Left ventricle myocardium superior (tissue), 1 donor: Measurements from ENCODE around the gene FUT9. TPM values are rescaled to one million over a fixed set of nuclear protein-coding genes. Genes with fewer than 3 reads are reported as not detected.
"Not testable (repeated sequence)": the region's sequence is repeated elsewhere in the genome, so short reads cannot be mapped to it uniquely, and the experiment has no call there.

ENCODE experiments used
- ATAC-seq: fragments of 200-7000 bp; cut with Tn5 transposase; one replicate; pipeline ENCODE4 v1.9.1; 2020; ENCODE audit warnings: mild to moderate bottlenecking, moderate library complexity
- DNase-seq: peaks from one replicate; pipeline ENCODE4 v3.0.0-alpha.2; 2020
- intact Hi-C: fragments of 100-400 bp; cut with micrococcal nuclease; formaldehyde crosslinking; loops from one replicate; pipeline ENCODE4 v1.11.0; 2022
- total RNA-seq: library from RNA; stranded (reverse); fragmentation: NEBNext Ultra II Directional; extraction: Animal tissue kit (Norgen Biotek cat#: 25700); gene quantifications from one replicate; pipeline ENCODE4 v1.2.1, GENCODE V29; 2021
- donor health status: DM: no; HTN: yes; CAD: no; lungs with severe emphysema.

The FUT9 gene
- total RNA-seq, 1 donor from 2014 or later, result not detected

DNA sequence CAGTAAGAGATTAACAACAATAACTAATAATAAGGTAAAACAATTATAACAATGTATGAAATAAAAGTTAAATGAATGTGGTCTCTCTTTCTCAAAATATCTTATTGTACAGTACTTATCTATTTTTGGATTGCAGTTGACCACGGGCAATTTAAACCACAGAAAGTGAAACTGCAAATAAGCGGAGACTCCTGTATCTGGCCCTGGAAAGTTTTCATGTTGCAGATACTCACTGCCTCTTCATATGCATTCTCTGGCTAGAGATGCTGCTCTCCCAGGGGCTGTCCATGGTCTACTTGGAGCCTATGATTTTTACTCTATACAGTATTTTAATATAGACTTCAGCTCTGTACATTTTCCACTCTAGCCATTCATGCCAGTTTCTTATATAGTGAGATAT is 230.8 kb downstream of the FUT9 start:
- DNase-seq (no peak), ATAC-seq (no peak)
- intact Hi-C loops, result no loop called here

DNA sequence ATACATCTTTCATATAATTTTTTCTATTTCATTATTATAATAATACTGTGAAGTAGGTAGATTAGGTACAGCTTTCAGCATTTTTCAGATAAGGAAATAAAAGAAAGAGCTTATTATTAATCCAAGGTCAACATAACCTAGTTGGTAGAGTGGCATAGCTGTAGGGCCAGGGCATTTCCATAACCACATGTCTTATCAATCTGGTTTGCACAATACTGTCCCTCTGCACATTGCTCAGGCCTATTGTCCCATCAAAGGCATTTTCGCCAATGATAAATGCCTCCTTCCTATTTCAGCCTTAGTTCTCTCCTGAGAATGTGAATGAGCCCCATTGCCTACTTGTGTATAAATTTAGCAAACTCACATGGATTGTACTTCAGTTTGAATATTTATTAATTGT is 234.0 kb downstream of the FUT9 start:
- DNase-seq (no peak), ATAC-seq (no peak)
- intact Hi-C loops, result no loop called here

DNA sequence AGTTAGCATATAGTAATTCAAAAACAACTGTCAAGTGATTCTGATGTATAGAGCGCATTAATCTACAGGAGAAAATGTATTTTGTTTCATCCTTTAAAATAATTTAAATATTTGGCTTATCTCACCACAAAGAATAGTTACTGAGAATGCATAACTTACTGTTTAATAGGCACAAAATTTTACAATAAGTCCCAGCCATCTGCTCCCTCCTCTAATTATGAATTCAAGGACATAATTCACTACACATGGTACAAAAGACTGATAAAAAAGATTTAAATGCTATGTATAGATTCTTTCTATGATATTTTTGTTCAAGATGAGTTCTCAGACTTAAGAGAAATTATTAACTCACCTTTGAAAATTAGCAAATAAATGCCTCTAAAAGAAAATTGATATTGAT is 242.0 kb downstream of the FUT9 start:
- intact Hi-C loops, result no loop called here
- DNase-seq (no peak), ATAC-seq (no peak)

DNA sequence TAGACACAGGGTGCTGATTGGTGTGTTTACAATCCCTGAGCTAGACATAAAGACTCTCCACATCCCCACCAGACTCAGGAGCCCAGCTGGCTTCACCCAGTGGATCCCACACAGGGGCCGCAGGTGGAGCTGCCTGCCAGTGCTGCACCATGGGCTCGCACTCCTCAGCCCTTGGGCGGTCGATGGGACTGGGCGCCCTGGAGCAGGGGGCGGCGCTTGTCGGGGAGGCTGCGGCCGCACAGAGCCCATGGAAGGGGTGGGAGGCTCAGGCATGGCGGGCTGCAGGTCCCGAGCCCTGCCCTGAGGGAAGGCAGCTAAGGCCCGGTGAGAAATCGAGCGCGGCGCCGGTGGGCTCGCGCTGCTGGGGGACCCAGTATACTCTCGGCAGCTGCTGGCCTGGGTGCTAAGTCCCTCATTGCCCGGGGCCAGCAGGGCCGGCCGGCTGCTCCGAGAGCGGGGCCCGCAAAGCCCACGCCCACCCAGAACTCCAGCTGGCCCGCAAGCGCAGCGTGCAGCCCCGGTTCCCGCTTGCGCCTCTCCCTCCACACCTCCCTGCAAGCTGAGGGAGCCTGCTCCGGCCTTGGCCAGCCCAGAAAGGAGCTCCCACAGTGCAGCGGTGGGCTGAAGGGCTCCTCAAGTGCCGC is 245.1 kb downstream of the FUT9 start:
- intact Hi-C loops, ATAC-seq, DNase-seq: not testable (repeated sequence)
